A204.1 (cell line): ENCODE data around the gene INAVA.
"Not testable (repeated sequence)": the region's sequence is repeated elsewhere in the genome, so short reads cannot be mapped to it uniquely, and the experiment has no call there.

Experiments
- FAIRE-seq: peaks from 2 replicates; lab custom pipeline; 2012; peaks lifted over from hg19 to GRCh38; lab: Jason Lieb, UNC

INAVA gene

DNA sequence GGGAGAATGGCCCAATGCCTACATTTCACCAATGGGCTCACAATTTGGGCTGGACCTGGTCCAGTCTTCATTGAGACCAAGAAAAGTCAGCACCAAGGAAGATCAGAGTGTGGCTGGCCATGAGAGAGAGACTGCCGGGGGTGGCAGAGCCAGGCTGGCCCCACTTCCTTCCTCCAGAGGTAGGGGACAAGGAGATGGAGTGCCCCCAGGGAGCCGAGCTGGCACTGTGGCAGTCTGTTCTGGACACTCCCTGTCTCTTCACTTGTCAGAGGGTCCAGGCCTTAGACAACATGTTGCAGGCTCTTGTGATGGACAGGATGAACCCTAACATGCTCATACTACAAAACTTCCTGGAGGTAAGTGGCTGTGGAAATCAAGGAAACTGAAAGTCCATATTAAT, 27.7 kb downstream of the INAVA start:
- FAIRE-seq, result no peak

DNA sequence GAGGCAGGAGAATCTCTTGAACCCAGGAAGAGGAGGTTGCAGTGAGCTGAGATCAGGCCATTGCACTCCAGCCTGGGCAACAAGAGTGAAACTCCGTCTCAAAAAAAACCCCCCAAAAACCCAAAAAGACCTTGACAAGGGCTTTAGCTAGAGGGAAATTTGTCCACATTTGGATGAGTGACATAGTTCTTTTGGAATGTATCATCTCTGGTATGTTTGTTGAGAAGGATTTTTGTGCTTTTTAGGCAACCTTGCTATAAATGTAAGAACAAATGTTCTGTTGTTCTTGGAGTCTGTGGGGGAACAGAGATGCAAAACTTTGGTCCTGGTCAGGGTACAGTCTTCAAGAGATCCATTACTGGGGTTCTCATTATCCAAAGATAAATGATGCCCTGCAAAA, 28.9 kb downstream of the INAVA start:
- FAIRE-seq, result no peak

DNA sequence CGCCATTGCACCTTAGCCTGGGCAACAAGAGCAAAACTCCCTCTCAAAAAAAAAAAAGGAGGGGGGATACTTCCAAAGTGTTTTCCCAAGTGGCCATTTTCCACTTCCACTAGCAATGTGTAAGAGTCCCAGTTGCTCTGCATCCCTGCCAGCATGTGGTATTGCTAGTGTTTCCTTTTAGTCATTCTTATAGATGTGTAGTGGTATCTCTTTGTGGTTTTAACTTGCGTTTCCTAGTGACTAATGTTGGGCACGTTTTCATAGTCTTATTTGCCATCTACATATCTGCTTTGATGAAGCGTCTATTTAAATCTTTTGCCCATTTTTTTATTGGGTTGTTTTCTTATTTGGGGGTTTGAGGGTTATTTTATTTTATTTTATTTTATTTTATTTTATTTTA, 31.1 kb downstream of the INAVA start:
- no peak for FAIRE-seq

DNA sequence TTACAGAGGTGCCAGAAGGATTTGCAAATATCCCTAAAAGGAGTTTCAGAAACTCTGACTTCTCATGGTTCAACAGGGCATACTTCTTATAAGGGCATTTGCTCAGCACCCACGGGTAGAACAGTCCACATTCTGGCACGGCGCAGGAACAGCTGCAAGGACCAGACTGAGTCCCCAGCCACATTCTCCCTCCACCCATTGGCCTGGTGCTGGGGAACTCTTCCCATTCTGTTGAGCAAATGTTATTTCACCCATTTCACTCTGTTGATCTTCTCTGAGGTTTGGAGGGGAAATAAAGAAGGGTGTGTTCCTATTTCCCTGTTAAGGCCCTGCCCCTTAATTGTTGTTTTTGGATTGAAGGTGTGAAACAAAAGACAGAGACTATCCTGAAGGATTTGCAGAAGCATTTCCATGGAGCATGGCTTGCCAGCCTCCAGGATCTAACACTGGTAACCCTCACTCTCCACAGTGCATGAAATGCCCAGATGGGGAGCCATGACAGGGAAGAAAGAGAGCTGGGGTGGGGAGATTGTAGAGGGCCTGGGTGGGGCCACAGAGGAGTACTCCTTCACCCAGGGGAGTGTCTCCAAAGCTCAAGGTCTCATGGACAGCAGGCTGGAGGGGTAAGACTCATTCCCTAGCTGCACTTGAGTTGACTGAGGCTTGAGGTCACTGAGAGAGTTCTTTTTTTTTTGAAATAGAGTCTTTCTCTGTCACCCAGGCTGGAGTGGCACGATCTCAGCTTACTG, 35.0 kb downstream of the INAVA start:
- FAIRE-seq, result no peak

DNA sequence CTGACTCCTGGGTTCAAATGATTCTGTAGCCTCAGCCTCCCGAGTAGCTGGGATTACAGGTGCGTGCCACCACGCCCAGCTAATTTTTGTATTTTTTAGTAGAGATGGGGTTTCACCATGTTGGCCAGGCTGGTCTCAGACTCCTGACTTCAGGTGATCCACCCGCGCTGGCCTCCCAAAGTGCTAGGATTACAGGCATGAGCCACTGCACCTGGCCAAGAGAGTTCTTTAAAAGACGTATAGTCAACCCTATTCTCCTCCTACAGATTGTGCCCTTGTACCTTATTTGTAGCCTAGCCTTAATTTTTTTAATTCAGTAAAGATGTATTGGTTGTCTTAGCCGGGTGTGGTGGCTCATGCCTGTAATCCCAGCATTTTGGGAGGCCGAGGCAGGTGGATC, 35.6 kb downstream of the INAVA start:
- FAIRE-seq, result not testable (repeated sequence)

- no peak for FAIRE-seq
Measured at GRCh38 chr1:200931776-200932175, 37.1 kb downstream of the INAVA start.

- FAIRE-seq, result no peak
Measured at GRCh38 chr1:200934676-200935245, 40.1 kb downstream of the INAVA start.

GRCh38 chr1:200935286-200935962, 40.7 kb downstream of the INAVA start:
- not testable (repeated sequence) for FAIRE-seq

DNA sequence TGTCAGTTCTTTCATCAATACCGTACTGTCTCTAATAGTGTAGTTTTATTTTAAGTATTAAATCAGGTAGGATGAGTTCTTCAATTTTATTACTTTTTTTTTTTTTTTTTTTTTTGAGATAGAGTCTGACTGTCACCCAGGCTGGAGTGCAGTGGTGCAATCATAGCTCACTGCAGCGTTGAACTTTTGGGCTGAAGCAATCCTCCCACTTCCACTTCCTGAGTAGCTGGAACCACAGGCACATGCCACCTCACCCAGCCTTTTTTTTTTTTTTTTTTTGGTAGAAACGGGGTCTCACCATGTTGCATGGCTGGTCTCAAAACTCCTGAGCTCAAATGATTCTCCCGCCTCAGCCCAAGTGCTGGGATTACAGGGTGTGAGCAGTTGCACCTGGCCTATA, 44.3 kb downstream of the INAVA start:
- FAIRE-seq, result no peak

GRCh38 chr1:200945111-200945510, 50.4 kb downstream of the INAVA start:
- no peak for FAIRE-seq

GRCh38 chr1:200947059-200947566, 52.4 kb downstream of the INAVA start:
- no peak for FAIRE-seq

- FAIRE-seq, result no peak
Measured at GRCh38 chr1:200949626-200950025, 54.9 kb downstream of the INAVA start.

- FAIRE-seq, result no peak
Measured at GRCh38 chr1:200951016-200951415, 56.3 kb downstream of the INAVA start.

- FAIRE-seq, result no peak
Measured at GRCh38 chr1:200954434-200954833, 59.7 kb downstream of the INAVA start.

GRCh38 chr1:200958597-200958996, 63.9 kb downstream of the INAVA start:
- FAIRE-seq, result no peak

GRCh38 chr1:200959411-200959921, 64.8 kb downstream of the INAVA start:
- no peak for FAIRE-seq

GRCh38 chr1:200960236-200960947, 65.7 kb downstream of the INAVA start:
- no peak for FAIRE-seq

- FAIRE-seq, result no peak
Measured at GRCh38 chr1:200960948-200961340, 66.2 kb downstream of the INAVA start.

GRCh38 chr1:200962151-200962550, 67.5 kb downstream of the INAVA start:
- FAIRE-seq, result not testable (repeated sequence)

GRCh38 chr1:200962631-200963030, 67.9 kb downstream of the INAVA start:
- no peak for FAIRE-seq

DNA sequence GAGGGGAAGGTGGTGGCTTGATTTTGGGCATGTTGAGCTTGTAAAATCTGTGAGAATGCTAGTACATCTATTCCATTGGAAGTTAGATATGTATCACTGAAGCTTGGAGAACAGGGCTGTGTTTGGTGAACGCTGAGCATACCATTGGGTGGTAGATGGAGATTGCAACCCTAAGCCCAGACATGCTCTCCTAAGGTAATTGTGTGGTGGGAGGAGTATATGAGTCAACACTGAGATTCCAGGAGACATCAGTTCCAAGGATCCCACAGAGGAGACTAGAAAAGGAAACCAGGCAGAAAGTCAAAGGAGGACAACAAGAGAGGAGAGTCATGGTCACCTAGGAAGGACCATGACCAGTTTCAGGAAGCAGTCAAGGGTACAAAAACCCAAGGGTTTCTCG, 68.4 kb downstream of the INAVA start:
- FAIRE-seq, result no peak

DNA sequence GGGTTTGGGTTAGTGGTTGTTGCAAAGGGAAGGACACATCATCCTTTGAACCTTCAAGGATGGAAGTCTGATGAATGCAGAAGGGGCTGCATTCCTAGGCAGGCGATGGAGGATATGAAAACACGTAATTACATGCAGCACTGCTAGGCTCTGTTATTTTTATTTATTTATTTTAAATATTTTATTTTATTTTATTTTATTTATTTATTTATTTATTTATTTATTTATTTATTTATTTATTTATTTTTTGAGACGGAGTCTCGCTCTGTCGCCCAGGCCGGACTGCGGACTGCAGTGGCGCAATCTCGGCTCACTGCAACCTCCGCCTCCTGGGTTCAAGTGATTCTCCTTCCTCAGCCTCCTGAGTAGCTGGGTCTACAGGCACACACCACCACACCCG, 69.2 kb downstream of the INAVA start:
- FAIRE-seq, result not testable (repeated sequence)
